KBM-7 (cell line): ENCODE data around the gene CERS4.
"Not testable (repeated sequence)": the region's sequence is repeated elsewhere in the genome, so short reads cannot be mapped to it uniquely, and the experiment has no call there.

Source experiments
- DNase-seq: peaks from one replicate; pipeline ENCODE4 v3.0.0-alpha.2; 2015
- in situ Hi-C: fragments of 300-500 bp; cut with MboI; formaldehyde crosslinking; loops from 2 replicates; pipeline ENCODE4 v1.14.3; 2020; ENCODE audit warnings: low sequenced_read_pairs, low pct_unique_long_range_greater_than_20kb, mixed read lengths

Gene CERS4

DNA sequence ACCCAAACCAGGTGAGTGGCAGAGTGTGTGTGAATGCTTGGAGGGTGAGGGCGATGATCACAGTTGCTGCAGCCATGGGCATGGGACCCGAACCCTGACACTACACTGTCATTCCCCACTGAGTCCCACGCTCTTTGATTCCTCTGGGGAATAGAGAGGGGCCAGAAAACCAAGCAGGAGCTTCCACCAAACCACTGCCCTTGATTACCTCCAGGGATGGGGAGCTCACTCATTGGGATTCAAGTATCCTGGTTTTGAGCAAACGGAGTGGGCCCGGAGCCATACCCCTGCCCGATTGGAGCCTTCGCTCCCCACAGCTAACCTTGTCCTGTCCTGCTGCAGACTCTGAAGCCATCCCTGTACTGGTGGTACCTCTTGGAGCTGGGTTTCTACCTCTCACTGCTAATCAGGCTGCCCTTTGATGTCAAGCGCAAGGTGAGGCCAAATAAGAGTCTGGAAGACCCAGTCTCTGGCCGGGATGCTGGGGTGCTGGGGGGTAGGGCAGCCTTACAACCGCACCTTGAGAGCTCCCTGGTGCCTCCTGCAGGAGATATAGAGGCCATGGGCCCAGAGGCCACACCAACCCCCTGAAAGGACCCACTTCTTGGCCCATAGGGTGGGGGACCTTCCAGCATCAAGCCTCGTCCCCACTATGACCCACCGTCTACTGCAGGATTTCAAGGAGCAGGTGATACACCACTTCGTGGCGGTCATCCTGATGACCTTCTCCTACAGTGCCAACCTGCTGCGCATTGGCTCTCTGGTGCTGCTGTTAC is 47.3 kb downstream of the CERS4 start:
- in situ Hi-C loops, result loop anchor here (25.0 kb wide), 1 partner anchor 94 kb away; no protein-coding TSS in a partner anchor
- DNase-seq, result no peak

DNA sequence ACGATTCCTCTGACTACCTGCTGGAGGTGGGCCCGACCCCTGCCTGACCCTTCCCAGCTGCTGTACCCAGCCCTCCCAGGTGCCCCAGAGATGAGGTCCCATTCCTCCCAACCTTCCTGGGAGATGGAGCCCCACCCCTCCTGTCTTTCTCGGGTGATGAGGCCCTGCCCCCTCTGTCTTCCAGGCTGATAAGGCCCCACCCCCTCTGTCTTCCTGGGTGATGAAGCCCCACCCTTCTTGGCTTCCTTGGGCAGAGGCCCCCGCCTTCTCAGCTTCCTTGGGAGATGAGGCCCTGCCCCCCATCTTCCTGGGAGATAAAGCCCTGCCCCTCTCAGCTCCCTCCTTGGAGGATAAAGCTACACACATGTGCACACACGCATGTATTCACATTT is 47.9 kb downstream of the CERS4 start:
- no peak for DNase-seq
- in situ Hi-C loops, result loop anchor here (25.0 kb wide), 1 partner anchor 95 kb away; no protein-coding TSS in a partner anchor

DNA sequence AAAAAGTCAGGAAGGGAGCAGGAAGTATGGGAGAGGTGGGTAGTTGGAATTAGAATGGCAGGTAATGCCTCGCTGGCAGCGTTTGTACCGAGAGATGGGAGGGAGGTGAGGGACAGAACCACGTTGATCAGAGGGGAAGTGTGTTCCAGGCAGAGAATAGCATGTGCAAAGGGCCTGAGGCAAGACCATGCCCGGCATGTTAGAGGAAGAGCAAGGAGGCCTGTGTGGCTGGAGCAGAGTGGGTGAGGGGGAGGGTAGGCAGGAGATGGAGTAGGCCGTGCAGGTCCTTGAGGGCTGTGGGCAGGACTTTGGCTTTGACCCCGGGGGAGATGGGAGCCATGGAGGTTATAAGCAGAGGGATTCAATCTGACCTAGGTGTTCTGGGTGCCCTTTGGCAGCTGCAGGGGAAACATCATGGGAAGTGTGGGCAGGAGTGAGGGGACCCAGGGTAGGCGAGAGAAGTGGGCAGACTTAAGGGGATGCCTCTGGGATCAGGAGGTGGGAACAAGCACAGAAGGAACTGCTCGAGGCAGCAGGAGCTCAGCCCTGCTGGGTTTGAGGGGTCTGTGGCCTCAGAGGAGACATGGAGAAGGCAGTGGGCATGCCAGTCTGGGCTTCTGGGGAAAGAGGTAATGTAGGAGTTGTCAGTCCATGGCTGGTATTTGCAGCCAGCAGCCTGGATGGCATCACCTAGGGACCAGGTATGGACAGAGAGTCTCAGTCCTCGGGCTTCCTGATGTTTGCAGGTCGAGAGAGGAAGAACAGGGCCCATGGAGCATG is 50.2 kb downstream of the CERS4 start:
- in situ Hi-C loops, result loop anchor here (25.0 kb wide), 1 partner anchor 97 kb away; no protein-coding TSS in a partner anchor

DNA sequence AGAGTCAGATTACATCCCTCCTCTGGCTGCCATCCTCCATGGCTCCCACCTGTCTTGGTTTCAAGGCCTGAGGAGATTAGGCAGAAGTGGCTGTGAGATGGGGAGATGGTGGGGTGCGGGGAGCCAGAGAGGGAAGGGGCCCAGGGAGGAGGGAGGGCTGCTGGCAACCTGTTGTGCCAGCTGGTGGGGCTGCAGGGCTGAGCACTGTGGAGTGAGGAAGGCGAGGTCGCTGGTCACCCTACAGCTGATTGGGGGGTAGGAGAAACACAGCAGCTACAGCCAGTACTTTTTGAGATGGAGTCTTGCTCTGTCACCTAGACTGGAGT is 50.7 kb downstream of the CERS4 start:
- in situ Hi-C loops, result loop anchor here (25.0 kb wide), 1 partner anchor 98 kb away; no protein-coding TSS in a partner anchor

More for the DNA sequence above, 50.2 kb downstream of the CERS4 start:
- no peak for DNase-seq

DNA sequence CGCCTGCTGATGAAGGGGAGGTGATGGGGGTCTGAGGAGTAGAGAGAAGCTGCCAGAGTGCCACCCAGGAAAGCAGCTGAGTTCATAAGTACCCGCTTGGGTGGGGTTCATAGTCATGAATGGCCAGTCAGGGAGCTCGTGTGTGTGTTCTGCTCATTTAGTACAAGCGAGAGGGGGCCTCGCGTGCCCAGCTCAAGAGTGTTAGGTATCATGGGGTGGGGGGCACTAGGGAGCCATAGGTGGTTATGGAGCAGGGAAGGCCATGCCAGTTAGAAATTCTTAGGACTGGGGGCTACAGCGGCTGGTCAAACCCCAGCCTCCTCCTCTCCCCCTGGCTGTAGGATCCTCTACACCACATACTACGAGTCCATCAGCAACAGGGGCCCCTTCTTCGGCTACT is 52.2 kb downstream of the CERS4 start:
- in situ Hi-C loops, result loop anchor here (25.0 kb wide), 1 partner anchor 99 kb away; no protein-coding TSS in a partner anchor

More for the DNA sequence above, 50.7 kb downstream of the CERS4 start:
- no peak for DNase-seq

DNA sequence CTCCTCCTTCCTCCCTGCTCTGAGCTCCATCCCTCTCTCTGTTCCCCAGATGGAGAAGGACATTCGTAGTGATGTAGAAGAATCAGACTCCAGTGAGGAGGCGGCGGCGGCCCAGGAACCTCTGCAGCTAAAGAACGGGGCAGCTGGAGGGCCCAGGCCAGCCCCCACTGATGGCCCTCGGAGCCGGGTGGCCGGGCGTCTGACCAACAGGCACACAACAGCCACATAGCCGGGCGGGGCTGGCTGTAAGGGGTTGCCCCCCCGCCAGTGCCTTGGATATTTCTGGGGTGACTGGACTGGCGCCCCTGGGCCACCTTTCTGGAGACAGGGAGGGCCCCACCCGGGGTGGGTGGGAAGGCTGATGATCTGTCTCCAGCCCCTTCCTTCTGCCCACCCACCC is 52.7 kb downstream of the CERS4 start:
- no peak for DNase-seq
- in situ Hi-C loops, result loop anchor here (25.0 kb wide), 1 partner anchor 100 kb away; no protein-coding TSS in a partner anchor

More for the DNA sequence above, 52.2 kb downstream of the CERS4 start:
- no peak for DNase-seq

DNA sequence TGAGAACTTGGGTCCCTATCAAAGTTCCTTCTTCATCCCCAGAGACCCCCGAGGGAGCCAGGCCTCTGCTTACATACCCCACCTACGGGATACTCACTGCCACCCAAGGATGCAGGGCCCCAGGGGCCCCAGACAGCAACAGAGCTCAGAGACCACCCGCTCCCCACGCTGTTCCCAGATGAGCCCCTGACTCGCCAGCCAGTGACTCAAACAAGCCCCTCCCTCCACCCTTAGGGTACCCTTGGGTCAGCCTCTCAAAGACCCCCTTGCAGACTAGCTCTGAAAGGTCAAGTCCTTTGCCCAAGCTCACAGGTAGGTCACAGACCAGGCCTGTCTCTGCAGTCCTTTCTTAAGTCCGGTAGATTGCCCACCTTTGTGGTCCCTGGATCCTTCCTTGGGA is 53.3 kb downstream of the CERS4 start:
- no peak for DNase-seq
- in situ Hi-C loops, result loop anchor here (25.0 kb wide), 1 partner anchor 100 kb away; no protein-coding TSS in a partner anchor

DNA sequence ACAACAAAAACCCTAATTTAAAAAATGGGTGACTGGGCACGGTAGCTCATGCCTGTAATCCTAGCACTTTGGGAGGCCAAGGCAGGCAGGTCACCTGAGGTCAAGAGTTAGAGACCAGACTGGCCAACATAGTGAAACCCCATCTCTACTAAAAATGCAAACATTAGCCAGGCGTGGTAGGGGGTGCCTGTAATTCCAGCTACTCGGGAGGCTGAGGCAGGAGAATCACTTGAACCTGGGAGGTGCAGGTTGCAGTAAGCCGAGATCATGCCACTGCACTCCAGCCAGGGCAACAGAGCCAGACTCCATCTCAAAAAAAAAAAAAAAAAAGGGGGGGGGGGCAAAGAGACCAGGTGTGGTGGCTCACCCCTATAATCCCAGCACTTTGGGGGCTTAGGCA is 55.1 kb downstream of the CERS4 start:
- in situ Hi-C loops, result loop anchor here (25.0 kb wide), 1 partner anchor 102 kb away; no protein-coding TSS in a partner anchor
- DNase-seq, result not testable (repeated sequence)

DNA sequence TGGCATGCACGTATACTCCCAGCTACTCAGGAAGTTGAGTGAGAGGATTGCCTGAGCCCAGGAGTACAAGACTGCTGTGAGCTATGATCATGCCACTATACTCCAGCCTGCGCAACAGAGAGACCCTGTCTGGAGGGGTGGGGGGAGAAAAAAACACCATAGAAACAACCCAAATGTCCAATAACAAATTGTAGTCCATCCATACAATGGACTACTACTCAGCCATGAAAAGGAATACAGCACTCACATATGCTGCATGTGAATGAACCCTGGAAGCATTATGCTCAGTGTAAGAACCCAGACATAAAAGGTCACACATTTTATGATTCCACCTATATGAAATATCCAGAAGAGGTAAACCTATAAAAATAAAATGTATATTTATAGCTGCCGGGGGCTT is 56.7 kb downstream of the CERS4 start:
- DNase-seq, result no peak
- in situ Hi-C loops, result loop anchor here (25.0 kb wide), 1 partner anchor 104 kb away; no protein-coding TSS in a partner anchor

DNA sequence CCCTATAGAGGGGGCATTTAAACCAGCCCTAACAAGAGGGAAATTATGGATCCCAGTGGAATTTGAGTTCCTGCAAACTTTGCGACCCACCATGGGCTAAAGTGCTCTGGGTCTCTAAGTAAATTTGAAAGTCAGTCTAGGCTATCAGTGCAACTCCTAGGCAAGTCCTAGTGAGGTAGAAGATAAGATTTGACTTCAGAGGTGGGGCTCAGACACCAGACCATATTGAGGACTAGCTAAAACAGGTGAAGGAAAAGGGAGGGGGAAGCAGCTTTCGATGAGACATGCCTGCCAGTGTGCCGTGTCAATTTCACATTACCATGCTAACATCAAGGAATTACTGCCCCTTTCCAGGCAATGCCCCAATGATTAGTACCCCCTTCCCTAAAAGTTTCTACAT is 60.6 kb downstream of the CERS4 start:
- in situ Hi-C loops, result loop anchor here (25.0 kb wide), 1 partner anchor 107 kb away; no protein-coding TSS in a partner anchor
- no peak for DNase-seq

DNA sequence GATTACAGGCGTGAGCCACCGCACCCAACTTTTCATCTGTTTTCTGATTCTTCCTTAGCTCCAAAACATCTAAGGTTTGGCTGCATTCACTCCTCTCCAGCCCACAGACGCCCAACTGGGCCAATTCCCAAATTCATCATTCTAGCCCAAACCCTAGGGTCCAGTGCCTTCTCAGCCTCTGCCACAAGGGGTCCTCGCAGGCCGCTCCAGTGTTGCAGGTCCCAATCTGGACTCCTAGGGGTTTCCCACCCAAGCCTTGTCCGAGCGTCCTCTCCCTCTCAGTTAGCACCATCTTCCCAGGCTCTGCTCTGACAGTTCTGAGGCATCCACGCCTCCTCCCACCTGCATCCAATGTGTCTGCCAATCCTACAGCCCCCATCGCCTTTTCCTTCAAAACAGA is 67.3 kb downstream of the CERS4 start:
- in situ Hi-C loops, DNase-seq: not testable (repeated sequence)

DNA sequence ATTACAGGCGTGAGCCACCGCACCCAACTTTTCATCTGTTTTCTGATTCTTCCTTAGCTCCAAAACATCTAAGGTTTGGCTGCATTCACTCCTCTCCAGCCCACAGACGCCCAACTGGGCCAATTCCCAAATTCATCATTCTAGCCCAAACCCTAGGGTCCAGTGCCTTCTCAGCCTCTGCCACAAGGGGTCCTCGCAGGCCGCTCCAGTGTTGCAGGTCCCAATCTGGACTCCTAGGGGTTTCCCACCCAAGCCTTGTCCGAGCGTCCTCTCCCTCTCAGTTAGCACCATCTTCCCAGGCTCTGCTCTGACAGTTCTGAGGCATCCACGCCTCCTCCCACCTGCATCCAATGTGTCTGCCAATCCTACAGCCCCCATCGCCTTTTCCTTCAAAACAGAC is 82.2 kb downstream of the CERS4 start:
- in situ Hi-C loops, DNase-seq: not testable (repeated sequence)

DNA sequence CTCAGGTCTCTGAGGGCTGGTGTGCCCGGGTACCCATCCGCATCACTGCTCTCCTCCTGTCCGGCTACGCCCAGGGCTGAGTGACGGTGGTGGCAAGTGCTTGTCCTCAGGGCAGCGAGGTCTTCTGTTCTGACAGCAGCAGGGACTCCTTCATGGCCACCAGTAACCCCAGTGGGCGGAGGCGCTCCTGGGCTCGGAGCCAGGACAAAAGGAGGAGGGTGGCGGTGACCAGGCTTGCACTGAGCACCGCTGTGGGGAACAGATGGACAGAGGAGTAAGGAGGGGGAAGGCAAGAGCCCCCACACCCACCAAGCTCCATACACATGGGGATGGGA is 93.2 kb downstream of the CERS4 start:
- no peak for DNase-seq
- in situ Hi-C loops, result no loop called here

DNA sequence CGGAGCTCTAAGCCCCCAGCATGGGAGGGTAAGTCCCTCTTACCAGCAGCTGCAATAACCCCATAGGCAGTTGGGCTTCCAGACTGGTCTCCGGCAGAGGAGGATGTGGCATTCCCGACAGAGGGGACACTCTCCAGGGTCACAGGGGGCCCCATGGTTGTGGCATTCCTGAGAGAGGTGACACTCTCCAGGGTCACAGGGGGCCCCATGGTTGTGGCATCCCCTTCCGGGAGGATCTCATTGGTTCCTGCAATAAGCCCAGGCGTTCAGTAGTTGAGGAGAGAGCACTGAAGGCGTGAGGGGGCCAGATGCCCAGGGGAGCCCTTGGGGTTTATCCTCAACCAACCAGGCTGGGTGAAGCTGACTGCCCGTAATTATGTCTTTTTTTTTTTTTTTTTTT is 93.6 kb downstream of the CERS4 start:
- DNase-seq, result no peak
- in situ Hi-C loops, result no loop called here

DNA sequence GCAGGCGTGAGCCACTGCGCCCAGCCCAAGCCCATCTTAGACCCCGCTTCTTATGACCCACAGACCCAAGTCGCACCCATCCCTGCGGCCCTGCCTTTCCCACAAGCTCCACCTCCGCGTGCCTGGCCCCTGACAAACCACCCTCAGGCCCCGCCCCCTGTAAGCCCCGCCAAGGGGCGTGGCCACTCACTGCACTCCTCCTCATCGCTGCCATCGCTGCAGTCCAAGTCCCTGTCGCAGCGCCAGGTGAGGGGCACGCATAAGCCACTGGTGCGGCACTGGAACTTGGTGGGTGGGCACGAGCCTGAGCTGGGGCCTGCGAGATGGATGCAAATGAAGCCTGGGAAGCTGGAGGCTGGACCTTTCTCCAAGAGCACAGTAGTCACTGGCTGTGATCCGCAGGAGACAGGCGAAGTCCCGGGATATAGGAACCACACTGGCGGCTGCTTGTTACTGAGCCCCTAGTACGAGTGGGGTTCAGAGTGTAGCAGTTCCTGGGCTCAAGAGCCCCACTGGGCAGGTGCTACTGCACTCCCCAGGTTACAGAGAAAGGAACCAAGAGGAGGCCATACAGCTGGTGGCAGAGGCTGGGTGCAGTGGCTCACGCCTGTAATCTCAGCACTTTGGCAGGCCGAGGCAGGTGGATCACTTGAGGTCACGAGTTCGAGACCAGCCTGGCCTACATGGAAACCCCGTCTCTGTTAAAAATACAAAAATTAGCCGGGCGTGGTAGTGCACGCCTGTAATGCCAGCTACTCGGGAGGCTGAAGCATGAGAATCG is 95.9 kb downstream of the CERS4 start:
- in situ Hi-C loops, result no loop called here

DNA sequence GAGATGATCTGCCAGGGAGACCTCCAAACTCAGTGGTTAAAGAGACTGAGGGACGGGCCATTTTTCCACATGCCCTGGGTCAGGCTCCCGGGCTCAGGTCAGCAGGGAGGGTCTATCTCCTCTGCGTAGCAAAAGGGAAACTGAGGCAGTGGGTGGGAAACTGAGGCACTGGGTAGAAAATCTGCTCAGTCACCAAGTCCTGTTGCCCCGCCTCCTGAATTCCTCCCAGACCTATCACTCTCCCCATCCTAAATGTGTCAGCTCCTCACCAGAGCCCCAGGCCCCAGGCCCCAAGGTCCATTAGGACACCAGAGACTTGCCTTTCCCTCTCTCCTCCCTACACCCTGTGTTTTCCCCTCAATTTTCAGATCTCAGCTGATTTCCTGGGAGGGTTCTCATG is 96.6 kb downstream of the CERS4 start:
- no peak for DNase-seq
- in situ Hi-C loops, result no loop called here

More for the DNA sequence above, 95.9 kb downstream of the CERS4 start:
- no peak for DNase-seq

DNA sequence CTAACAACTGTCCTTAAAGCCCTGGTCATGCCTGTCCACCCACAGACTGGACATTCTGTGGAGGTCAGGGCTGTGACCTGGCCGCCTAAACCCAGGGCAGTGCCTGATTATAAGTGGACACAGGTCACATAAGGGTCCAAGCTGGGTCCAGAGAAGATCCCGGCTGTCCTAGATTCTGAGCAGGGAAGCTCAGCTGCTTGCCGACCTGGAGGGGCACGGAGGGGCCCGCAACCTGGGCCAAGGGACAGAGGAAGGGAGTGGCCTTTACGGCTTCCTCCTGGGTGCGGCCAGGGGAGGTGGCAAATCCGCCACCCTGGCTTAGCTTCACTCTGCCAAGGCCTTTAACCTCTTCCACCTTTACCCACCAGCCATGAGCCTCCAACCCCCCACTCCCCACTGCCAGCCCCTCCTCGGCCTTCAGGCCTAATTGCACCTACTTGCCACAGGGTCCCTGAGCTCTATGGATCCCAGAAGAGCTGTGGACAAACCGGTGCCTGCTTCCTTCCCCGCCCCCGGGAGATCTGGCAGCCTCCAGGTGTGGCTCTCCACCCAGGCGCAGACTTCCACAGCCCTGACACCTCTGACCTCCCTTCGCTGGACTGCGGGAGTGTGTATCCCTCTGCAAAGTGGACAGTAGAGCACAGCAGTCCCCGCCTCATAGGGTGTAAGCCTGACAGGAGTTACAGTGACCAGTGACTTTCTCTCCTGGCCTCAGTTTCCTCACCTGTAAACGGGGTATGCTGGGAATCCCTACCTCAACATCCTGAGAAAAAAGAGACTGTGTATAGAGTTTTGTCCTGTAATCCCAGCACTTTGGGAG is 97.3 kb downstream of the CERS4 start:
- DNase-seq, result no peak
- in situ Hi-C loops, result no loop called here

DNA sequence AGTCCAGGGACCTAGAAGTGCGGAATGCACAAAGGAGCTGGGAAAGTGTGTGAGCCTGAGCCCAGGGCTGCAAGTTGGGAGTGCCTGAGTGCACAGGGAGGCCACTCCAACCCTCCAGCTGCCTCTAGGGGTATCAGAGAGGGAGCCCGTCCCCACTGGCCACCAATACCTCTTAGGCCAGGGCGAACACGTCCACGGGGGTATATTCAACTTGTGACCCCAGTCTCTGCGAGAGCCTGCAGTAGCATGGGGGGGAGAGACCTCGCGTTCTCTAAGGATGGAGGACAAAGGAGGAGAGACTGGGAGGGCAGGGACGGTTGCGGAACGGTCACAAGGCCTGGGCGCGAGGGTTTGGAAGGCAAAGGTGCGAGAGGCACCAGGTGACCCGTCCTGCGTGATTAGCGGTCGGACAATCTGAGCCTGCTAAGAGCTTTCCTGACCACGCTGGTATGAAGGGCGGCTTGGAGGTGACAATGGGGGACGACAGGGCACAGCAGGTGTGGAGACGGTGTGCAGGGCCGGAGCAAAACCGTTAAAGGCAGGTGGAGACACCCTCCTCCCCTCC is 98.3 kb downstream of the CERS4 start:
- DNase-seq, result no peak
- in situ Hi-C loops, result no loop called here
